ENCODE results near the gene INPP4A. TPM values are rescaled to one million over a fixed set of nuclear protein-coding genes. Genes with fewer than 3 reads are reported as not detected.

INPP4A gene
- total and polyA plus RNA-seq, 2 donors (not counting 3 experiments of a cell fraction or from before 2014, with no cell fraction given) = 14.9 to 28.8 TPM

DNA sequence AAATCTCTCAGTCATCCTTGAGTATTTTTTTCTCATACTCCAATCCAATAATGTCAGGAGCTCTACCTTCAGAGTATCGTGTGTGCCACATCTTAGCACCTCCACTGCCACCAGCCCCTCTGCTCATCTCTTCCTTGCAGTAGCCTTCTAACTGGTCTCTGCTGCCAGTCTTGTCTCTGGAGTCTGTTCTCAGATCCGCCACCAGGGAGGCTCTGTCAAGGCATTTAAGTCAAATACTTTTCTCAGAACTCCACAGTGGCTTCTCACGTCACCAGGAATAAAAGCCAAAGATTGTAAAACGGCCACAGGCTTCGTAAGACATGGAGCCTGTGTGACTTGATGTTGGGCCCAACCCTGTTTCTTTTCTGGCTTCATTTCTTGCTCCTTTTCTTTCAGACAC, 170.8 kb downstream of the INPP4A start:
- ChIA-PET POLR2A (no interaction called here), CTCF (no interaction called here)
- peaks cover 7% of the 10 kb centered on the region for H3K4me1 ChIP-seq (ENCODE audit: control insufficient read depth, extremely low read depth, insufficient read depth, low read length)
- no peak for FAIRE-seq
- no peak overlapping the region for H3K9ac ChIP-seq (replicated peaks; ENCODE audit: extremely low read depth, insufficient read depth, low read length)
- TF ChIP-seq, protein P1, sequence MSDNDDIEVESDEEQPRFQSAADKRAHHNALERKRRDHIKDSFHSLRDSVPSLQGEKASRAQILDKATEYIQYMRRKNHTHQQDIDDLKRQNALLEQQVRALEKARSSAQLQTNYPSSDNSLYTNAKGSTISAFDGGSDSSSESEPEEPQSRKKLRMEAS (IDR thresholded peaks at IDR 0.05; ENCODE audit: insufficient read depth, insufficient read length) = no peak
- no peak for TF ChIP-seq EZH2 (IDR thresholded peaks at IDR 0.05; ENCODE audit: borderline replicate concordance, low read depth, low read length, severe bottlenecking)
- TF ChIP-seq JUN (IDR thresholded peaks at IDR 0.05; ENCODE audit: borderline replicate concordance, insufficient read depth, insufficient read length, low read depth) = no peak
- no peak for TF ChIP-seq GATA2 (IDR thresholded peaks at IDR 0.05; ENCODE audit: insufficient read depth, insufficient read length, low read depth, low read length)
- TF ChIP-seq POLR2A (IDR thresholded peaks at IDR 0.05; ENCODE audit: low read depth, low read length) = no peak
- TF ChIP-seq MYC (IDR thresholded peaks at IDR 0.05; ENCODE audit: low read depth, low read length) = no peak
- no peak for TF ChIP-seq CTCF (IDR thresholded peaks at IDR 0.05; ENCODE audit: extremely low read depth in 1 of 2, insufficient read depth in 1 of 2, low read depth in 1 of 2, low read length in 2 of 2)
- no peak for TF ChIP-seq POLR2AphosphoS5 (IDR thresholded peaks at IDR 0.05; ENCODE audit: insufficient read depth, low read depth, low read length)
- TF ChIP-seq FOS (IDR thresholded peaks at IDR 0.05; ENCODE audit: borderline replicate concordance, insufficient read depth, low read length) = no peak
- H3K9me3 ChIP-seq (replicated peaks; ENCODE audit: control insufficient read depth, insufficient read depth, low read length) = no peaks in the 10 kb centered on the region
- no TSS peak for BruUV-seq (replicated peaks)
- no peak overlapping the region for H3K4me3 ChIP-seq (replicated peaks in 1 of 3; ENCODE audit: insufficient read depth in 1 of 3, low read depth in 1 of 3, low read length in 3 of 3)
- peaks cover 16 to 28% of the 10 kb centered on the region in 2 experiments for H3K36me3 ChIP-seq (ENCODE audit: control insufficient read depth in 2 of 2, extremely low read depth in 1 of 2, insufficient read depth in 2 of 2, low read length in 2 of 2)
- H3K27ac ChIP-seq (ENCODE audit: insufficient read depth, low read depth, low read length) = no peak overlapping the region
- H3K27me3 ChIP-seq (ENCODE audit: control insufficient read depth in 2 of 2, insufficient read depth in 2 of 2, low read length in 2 of 2) = no peaks in the 10 kb centered on the region
- no peak overlapping the region for H2AFZ ChIP-seq (ENCODE audit: low read depth, low read length)
- no peaks in the 10 kb centered on the region for H3K9me1 ChIP-seq (replicated peaks; ENCODE audit: control insufficient read depth, extremely low read depth, insufficient read depth, low read length)
- H3K79me2 ChIP-seq (ENCODE audit: control insufficient read depth, insufficient read depth, low read length) = peaks cover 13% of the 10 kb centered on the region
- intact Hi-C loops (cut with micrococcal nuclease) = no loop called here
- dilution Hi-C loops (cut with MboI; ENCODE audit: extremely low pct_ligation_motif_present, low sequenced_read_pairs) = no loop called here
- no peak for DNase-seq (ENCODE audit: low read depth, low spot score)
- H4K20me1 ChIP-seq (replicated peaks; ENCODE audit: control insufficient read depth, extremely low read depth, insufficient read depth, low read length) = no peaks in the 10 kb centered on the region
- no peak overlapping the region for H3K4me2 ChIP-seq (ENCODE audit: insufficient read depth, low read length)

Measured in endothelial cell of umbilical vein (primary cell).